KG1 (cell line): ENCODE data around the gene SIDT2.

Experiments
- DNase-seq: peaks from one replicate; lab custom pipeline; 2025; lab: John Stamatoyannopoulos, UW

SIDT2 gene

GRCh38 chr11:117189191-117189940 is 10.8 kb downstream of the SIDT2 start:
- DNase-seq = no peak

- DNase-seq = no peak
These were observed 11.5 kb downstream of the SIDT2 start for GRCh38 chr11:117189941-117190544.

GRCh38 chr11:117191680-117192400 is 13.3 kb downstream of the SIDT2 start:
- DNase-seq = no peak

GRCh38 chr11:117192401-117192875 is 13.9 kb downstream of the SIDT2 start:
- DNase-seq = no peak

GRCh38 chr11:117193130-117194020 is 14.8 kb downstream of the SIDT2 start:
- DNase-seq = no peak

- no peak for DNase-seq
These were observed 15.7 kb downstream of the SIDT2 start for GRCh38 chr11:117194267-117194666.

- no peak for DNase-seq
These were observed 16.7 kb downstream of the SIDT2 start for GRCh38 chr11:117195258-117195657.

- DNase-seq = no peak
These were observed 17.2 kb downstream of the SIDT2 start for GRCh38 chr11:117195761-117196160.

- DNase-seq = no peak
These were observed 18.5 kb downstream of the SIDT2 start for GRCh38 chr11:117197006-117197405.

- no peak for DNase-seq
These were observed 19.2 kb downstream of the SIDT2 start for GRCh38 chr11:117197516-117198456.

- no peak for DNase-seq
These were observed 20.1 kb downstream of the SIDT2 start for GRCh38 chr11:117198613-117199012.

GRCh38 chr11:117199053-117199915 is 20.7 kb downstream of the SIDT2 start, which contains the start of gene TAGLN:
Gene TAGLN, plus strand, starts transcription at chr11:117199370. Its CDS starts 3,644 bp downstream, at chr11:117203014.
- no peak for DNase-seq

GRCh38 chr11:117199916-117200812 is 21.6 kb downstream of the SIDT2 start:
- no peak for DNase-seq

GRCh38 chr11:117200813-117201657 is 22.5 kb downstream of the SIDT2 start:
- DNase-seq = no peak

GRCh38 chr11:117201658-117202305 is 23.2 kb downstream of the SIDT2 start:
- no peak for DNase-seq

GRCh38 chr11:117202386-117203068 is 24.0 kb downstream of the SIDT2 start:
- DNase-seq = no peak

GRCh38 chr11:117203069-117203407 is 24.5 kb downstream of the SIDT2 start:
- no peak for DNase-seq
